Activated T-helper 1 cell treated with anti-CD3 and anti-CD28 coated beads, Interleukin-2, amount 50 U/mL, for 16 hours (primary cell): ENCODE data around the gene TTR.

Experiments used
- DNase-seq, 2 donors: peaks; one replicate each; pipeline ENCODE4 v3.0.0-alpha.2; 2020; ENCODE audit warnings: low read depth in 1 of 2, low spot score in 1 of 2

The TTR gene

DNA sequence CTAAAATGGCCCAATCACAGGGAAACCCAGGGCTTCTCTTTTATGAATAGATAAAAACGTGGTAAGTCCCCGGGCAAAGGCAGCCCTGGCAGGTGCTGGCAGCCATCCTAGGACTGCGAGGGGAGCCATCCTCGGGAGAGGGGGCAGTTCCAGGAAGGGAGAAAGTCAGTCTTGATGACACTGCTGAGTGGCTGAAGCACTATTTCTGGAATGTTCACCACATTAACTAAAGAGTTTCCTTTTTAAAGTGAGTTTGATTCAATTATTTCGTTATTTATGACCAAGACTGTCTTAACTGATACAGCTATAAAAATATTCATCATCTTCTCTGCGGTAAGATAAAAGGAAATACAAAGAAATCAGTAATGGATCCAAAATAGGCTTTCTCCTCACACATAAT, 20.4 kb downstream of the TTR start:
- DNase-seq: no peak

GRCh38 chr18:31614044-31614443, 22.4 kb downstream of the TTR start:
- no peak for DNase-seq

- no peak for DNase-seq
Observed at GRCh38 chr18:31616586-31616985, 24.9 kb downstream of the TTR start.

DNA sequence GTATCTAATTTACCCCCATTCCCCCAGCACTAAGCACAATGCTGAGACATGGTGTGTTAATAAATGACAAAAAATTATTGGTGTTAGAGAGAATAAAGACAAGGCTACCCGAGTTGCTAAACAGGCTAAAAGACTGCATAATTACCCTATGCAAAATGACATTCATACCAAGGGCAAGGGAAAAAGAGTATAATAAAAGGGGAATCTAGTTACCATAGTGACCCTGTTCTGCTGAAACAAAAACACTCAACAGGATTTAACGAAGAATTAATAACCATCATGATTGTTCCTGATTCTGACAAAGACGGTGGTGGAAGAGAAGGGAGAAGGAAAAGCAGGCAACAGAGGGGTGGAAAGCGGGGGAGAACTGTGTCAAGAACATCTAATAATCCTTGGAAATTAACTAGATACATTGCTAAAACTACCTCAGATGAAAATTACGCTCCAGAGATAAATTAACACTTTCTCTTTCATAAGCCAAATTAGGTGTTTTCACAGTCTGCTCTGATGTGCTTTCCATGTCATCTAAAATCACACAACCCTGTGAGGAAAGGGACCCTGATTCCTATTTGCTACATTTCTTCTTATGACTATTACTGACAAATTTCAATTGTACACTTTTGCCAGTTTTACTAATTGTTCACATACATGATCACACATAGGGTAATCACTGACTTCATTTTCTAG, 25.5 kb downstream of the TTR start:
- no peak for DNase-seq

GRCh38 chr18:31618801-31619200, 27.1 kb downstream of the TTR start:
- DNase-seq: no peak

GRCh38 chr18:31619291-31619690, 27.6 kb downstream of the TTR start:
- no peak for DNase-seq

DNA sequence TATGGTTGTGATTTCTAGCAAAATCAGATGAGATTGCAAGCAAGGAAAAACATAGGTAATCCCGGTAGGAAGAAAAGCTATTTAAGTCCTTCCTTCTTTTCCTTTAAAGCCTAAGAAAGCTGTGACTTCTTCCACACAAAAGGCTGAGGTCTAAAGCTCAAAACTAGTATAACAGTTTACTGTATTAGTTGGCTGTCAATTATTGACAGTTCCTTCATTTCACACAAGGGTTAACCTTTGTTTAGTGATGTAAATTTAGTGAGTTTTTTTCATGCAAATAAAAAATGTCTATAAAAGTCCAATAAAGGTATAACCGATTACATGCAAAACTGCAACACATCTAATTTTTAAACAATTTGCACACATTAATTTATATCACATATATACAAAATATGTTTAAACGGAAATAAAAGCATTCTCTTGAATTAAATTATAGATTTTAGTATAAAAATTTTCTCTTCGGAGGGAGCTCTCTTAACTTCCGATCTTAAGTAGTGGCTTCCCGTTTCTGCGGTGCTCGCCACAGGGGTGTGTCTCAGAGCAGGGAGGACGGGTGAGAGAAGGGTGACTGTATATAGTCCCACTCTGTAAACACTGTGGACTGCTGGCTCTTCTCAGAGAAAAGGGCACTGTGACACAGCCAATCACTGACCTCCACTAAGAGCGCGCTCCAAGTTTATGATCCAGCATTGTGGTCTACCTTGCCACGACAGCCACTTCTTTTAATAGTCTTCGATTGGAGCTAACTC, 33.4 kb downstream of the TTR start:
- DNase-seq: no peak

GRCh38 chr18:31626409-31626808, 34.7 kb downstream of the TTR start:
- no peak for DNase-seq

DNA sequence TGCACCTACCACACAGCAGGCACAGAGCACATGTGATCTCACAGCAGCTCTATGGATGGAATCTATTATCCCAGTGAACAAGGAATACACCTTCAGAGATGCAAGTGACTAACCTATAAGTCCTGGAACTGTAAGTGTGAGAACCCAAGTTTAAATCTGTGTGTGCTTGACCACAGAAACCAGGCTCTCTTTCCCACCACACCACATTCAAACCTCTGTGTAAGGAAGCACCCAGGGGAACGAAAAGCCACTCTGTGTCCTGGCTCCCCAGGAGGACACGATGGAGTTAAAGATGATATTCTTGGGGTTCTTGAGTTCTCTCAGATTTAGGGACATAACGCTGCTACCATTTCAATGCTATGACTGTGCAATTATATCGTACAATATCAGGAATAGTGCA, 38.9 kb downstream of the TTR start:
- no peak for DNase-seq

DNA sequence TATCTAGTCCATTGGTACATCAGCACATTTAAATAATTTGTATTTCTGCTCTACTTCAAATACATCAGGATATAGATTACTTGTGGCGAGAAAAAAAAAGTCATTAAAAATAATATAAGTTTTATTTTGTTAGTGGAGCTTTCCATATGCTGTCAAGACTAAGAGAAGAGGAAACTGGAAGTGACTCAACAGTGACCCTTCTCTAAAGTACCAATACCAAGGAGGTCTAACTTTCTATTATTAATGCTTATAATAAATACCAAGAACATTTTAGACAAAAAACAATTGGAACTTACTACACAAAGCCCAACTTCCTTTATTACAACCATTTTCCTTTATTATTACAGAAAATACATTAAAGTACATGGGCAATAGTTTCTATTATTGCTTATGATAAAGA, 39.8 kb downstream of the TTR start:
- DNase-seq: no peak

DNA sequence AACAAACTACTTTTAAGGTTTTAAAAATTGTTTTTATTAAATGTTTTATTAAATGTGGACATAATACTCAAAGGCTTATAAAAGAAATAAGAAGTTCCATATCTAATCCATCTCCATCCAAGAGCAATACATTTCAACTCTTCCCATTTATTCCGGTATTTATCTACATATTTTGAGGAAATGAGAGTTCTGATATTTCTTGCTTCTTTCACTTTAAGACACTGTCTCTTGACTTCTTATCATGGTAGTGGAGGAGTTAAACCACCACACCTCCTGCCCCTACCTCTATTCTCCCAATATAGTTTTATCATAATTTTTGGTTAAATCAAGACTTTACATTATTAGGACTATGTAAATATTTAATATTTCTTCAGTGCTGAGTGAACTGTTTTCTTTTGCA, 40.7 kb downstream of the TTR start:
- no peak for DNase-seq

GRCh38 chr18:31633392-31634330, 42.0 kb downstream of the TTR start:
- no peak for DNase-seq

- no peak for DNase-seq
Observed at GRCh38 chr18:31634331-31634713, 42.6 kb downstream of the TTR start.

GRCh38 chr18:31636387-31636786, 44.7 kb downstream of the TTR start:
- DNase-seq: no peak

DNA sequence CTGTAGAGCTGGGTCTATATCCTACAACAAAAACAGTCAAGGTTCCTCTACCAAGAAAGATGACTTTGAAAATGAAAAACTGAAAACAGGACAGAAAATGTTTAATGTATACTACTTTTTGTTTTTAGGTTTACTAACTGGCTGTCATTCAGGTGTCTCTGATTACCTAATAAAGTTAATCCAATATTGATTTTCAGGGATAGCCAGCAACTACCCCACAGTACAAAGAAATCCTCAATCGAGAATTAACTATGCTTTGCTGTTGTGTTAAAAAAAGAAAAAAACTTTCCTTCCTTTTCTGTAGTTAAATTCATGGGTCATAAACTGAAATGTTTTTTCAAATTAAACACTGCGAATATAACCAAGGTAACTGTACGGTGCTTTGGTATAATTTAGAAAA, 45.8 kb downstream of the TTR start:
- no peak for DNase-seq

GRCh38 chr18:31643003-31643402, 51.3 kb downstream of the TTR start:
- DNase-seq: no peak

- DNase-seq: no peak
Observed at GRCh38 chr18:31645411-31645810, 53.7 kb downstream of the TTR start.

DNA sequence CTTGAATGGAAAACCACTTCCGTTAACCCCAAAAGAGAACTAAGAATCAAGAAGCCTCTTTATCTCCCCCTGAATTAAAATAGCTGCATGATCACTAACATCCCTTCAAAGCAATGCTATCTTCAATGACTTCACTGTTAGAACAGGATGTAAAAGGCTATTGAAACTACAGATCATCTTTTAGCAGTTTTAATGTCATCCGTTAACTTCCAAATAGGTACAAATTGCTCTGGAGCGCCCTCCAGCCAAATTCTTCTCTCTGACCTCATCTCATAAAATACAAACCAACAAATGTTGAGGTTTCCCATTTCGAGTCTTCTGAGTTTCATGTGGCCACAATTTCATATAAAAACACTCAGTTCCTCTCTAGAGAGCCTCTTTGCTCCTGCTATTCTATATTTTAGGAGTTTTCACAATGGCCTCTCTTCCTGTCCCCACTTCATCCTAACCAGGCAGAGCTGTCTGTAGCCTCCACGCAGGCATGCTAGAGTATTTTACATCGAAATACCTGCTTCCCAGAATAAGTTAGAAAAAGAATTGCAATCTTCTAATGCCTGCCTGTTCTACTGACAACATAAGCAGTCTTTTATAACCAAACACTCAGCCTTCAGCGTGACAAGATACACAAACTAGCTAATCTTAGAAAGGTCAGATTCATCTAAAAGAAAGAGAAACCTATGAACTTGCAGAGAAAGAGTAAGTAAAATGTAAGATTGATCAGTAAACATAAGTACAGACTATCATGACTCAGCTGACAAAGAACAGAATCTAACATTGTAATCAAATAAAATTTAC, 54.9 kb downstream of the TTR start:
- no peak for DNase-seq

DNA sequence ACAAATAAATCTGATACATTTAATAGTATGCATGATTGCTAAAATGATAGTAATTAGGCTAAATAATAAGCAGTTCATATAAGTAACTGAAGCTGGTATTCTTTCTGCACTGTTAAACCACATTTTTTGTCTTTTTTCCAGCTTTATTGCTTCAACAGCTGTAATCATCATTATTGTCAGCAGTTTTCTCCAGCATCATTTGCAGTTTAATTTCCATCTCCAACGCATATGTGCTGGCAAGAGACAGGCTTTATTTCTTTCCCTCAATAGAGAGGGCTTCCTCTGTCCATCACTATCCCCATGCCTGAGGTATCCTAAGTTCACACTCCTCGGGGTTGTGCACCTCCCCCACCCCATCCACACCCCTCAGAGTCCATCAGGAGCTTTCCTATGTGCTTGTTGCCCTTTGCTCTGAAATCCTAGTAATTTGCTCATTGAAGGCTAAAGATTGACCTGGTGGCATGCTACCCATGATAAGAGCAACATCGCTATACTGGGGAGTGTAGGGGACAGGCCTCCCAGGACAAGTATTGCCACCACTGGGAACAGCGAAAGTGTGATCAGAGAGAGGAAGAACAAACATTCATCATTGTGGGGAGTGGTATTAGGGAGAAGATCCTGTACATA, 55.6 kb downstream of the TTR start:
- DNase-seq: no peak
